Measurements from ENCODE around the gene GABRG2.
"Not testable (repeated sequence)": the region's sequence is repeated elsewhere in the genome, so short reads cannot be mapped to it uniquely, and the experiment has no call there.

Gene GABRG2

GRCh38 chr5:162067655-162068411 is at the start of gene GABRG2:
Gene GABRG2 (plus strand): TSS chr5:162067773. CDS start chr5:162068000, 227 bp downstream.
- no peak for FAIRE-seq
- no peak for DNase-seq (ENCODE audit: insufficient read length, low spot score)

- no peak for FAIRE-seq
- no peak for DNase-seq (ENCODE audit: insufficient read length, low spot score)
These were observed 42.3 kb upstream of the GABRG2 start for GRCh38 chr5:162025312-162025711.

GRCh38 chr5:162026803-162027202 is 40.8 kb upstream of the GABRG2 start:
- DNase-seq (ENCODE audit: insufficient read length, low spot score): no peak
- FAIRE-seq: no peak

- FAIRE-seq (no peak), DNase-seq (ENCODE audit: insufficient read length, low spot score) (no peak)
These were observed 30.1 kb upstream of the GABRG2 start for GRCh38 chr5:162037431-162037830.

- no peak for FAIRE-seq
- DNase-seq (ENCODE audit: insufficient read length, low spot score): no peak
These were observed 20.3 kb upstream of the GABRG2 start for GRCh38 chr5:162047279-162047678.

- FAIRE-seq (no peak), DNase-seq (ENCODE audit: insufficient read length, low spot score) (no peak)
These were observed 14.9 kb upstream of the GABRG2 start for GRCh38 chr5:162052676-162053075.

- not testable (repeated sequence) for FAIRE-seq; DNase-seq (ENCODE audit: insufficient read length, low spot score)
These were observed 12.5 kb upstream of the GABRG2 start for GRCh38 chr5:162055095-162055494.

GRCh38 chr5:162067162-162067561 is 411 bp upstream of the GABRG2 start:
- FAIRE-seq (no peak), DNase-seq (ENCODE audit: insufficient read length, low spot score) (no peak)

GRCh38 chr5:162068412-162068811 is 839 bp downstream of the GABRG2 start:
- DNase-seq (ENCODE audit: insufficient read length, low spot score): peak; percentile 0
- no peak for FAIRE-seq

GRCh38 chr5:162068936-162069335 is 1.4 kb downstream of the GABRG2 start:
- DNase-seq (ENCODE audit: insufficient read length, low spot score): no peak
- FAIRE-seq: no peak

GRCh38 chr5:162078805-162079204 is 11.2 kb downstream of the GABRG2 start:
- no peak for FAIRE-seq
- no peak for DNase-seq (ENCODE audit: insufficient read length, low spot score)

- FAIRE-seq: no peak
These were observed 23.8 kb downstream of the GABRG2 start for GRCh38 chr5:162091336-162091735.

GRCh38 chr5:162096448-162096847 is 28.9 kb downstream of the GABRG2 start:
- no peak for FAIRE-seq
- no peak for DNase-seq (ENCODE audit: insufficient read length, low spot score)

More at GRCh38 chr5:162091336-162091735, 23.8 kb downstream of the GABRG2 start:
- DNase-seq (ENCODE audit: insufficient read length, low spot score): no peak

- FAIRE-seq (no peak), DNase-seq (ENCODE audit: insufficient read length, low spot score) (no peak)
These were observed 40.0 kb downstream of the GABRG2 start for GRCh38 chr5:162107591-162107990.

GRCh38 chr5:162119801-162120200 is 52.2 kb downstream of the GABRG2 start:
- DNase-seq (ENCODE audit: insufficient read length, low spot score) (no peak), FAIRE-seq (no peak)

GRCh38 chr5:162128117-162128516 is 60.5 kb downstream of the GABRG2 start:
- DNase-seq (ENCODE audit: insufficient read length, low spot score): no peak
- FAIRE-seq: no peak

- FAIRE-seq (no peak), DNase-seq (ENCODE audit: insufficient read length, low spot score) (no peak)
These were observed 64.8 kb downstream of the GABRG2 start for GRCh38 chr5:162132348-162132747.

- FAIRE-seq (no peak), DNase-seq (ENCODE audit: insufficient read length, low spot score) (no peak)
These were observed 71.6 kb downstream of the GABRG2 start for GRCh38 chr5:162139190-162139589.

GRCh38 chr5:162154242-162154641 is 86.7 kb downstream of the GABRG2 start:
- FAIRE-seq: no peak
- no peak for DNase-seq (ENCODE audit: insufficient read length, low spot score)

- no peak for FAIRE-seq
- DNase-seq (ENCODE audit: insufficient read length, low spot score): no peak
These were observed 92.8 kb downstream of the GABRG2 start for GRCh38 chr5:162160401-162160800.

- DNase-seq (ENCODE audit: insufficient read length, low spot score) (no peak), FAIRE-seq (no peak)
These were observed 96.1 kb downstream of the GABRG2 start for GRCh38 chr5:162163663-162164062.

- no peak for DNase-seq (ENCODE audit: insufficient read length, low spot score)
- no peak for FAIRE-seq
These were observed 106.9 kb downstream of the GABRG2 start for GRCh38 chr5:162174358-162174974.
